Subcutaneous adipose tissue (tissue), 4 donors: ENCODE measurements around the gene ASB2. TPM values are rescaled to one million over a fixed set of nuclear protein-coding genes. Genes with fewer than 3 reads are reported as not detected.

ENCODE experiments used
- total RNA-seq, 4 donors: library from RNA; depleted of rRNA; stranded (reverse); fragments of >200 nt; gene quantifications; one replicate each; pipeline ENCODE4 v1.1.0, GENCODE V29; 2016
- TF ChIP-seq, protein P1 (sequence below): fragments of 450-650 bp; IDR thresholded peaks from one replicate; pipeline ENCODE4 v1.5.1; 2016; ENCODE audit warnings: low read depth, mild to moderate bottlenecking, control low read depth, antibody characterized with exemption, moderate library complexity

Gene ASB2
- total RNA-seq, 4 donors from 2014 or later, result 0.34 TPM; not detected in 3

DNA sequence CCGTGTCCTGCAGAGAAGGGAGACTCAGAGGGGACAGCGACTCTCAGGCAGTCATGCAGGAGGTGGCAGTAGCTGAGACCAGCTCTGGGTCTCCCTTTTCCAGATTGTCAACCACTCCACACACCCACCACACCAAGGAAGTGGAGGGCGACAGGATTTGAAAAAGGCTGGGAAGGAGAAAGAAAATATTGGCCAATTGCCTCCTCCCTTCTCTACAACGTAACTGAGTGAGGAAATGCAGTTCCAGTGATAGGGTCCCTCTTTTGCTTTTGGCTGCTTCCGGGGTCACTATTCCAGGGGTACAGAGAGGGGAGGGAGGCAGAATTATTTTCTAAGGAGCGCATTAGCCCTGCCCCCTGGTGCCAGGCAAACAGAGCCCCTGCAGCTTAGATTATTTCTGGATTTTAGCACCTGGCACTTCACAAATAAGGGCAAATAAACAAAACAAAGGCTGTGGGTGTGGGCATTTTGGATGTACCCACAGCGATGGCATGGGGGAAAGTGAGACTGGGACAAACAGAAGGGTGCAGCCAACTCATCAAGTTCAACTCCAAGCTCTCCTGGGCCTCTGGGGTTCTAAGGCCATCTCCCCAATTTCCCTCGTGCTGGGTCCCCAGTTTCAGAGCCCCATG is 20.4 kb downstream of the ASB2 start:
- TF ChIP-seq, protein P1, sequence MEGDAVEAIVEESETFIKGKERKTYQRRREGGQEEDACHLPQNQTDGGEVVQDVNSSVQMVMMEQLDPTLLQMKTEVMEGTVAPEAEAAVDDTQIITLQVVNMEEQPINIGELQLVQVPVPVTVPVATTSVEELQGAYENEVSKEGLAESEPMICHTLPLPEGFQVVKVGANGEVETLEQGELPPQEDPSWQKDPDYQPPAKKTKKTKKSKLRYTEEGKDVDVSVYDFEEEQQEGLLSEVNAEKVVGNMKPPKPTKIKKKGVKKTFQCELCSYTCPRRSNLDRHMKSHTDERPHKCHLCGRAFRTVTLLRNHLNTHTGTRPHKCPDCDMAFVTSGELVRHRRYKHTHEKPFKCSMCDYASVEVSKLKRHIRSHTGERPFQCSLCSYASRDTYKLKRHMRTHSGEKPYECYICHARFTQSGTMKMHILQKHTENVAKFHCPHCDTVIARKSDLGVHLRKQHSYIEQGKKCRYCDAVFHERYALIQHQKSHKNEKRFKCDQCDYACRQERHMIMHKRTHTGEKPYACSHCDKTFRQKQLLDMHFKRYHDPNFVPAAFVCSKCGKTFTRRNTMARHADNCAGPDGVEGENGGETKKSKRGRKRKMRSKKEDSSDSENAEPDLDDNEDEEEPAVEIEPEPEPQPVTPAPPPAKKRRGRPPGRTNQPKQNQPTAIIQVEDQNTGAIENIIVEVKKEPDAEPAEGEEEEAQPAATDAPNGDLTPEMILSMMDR, result no peak

DNA sequence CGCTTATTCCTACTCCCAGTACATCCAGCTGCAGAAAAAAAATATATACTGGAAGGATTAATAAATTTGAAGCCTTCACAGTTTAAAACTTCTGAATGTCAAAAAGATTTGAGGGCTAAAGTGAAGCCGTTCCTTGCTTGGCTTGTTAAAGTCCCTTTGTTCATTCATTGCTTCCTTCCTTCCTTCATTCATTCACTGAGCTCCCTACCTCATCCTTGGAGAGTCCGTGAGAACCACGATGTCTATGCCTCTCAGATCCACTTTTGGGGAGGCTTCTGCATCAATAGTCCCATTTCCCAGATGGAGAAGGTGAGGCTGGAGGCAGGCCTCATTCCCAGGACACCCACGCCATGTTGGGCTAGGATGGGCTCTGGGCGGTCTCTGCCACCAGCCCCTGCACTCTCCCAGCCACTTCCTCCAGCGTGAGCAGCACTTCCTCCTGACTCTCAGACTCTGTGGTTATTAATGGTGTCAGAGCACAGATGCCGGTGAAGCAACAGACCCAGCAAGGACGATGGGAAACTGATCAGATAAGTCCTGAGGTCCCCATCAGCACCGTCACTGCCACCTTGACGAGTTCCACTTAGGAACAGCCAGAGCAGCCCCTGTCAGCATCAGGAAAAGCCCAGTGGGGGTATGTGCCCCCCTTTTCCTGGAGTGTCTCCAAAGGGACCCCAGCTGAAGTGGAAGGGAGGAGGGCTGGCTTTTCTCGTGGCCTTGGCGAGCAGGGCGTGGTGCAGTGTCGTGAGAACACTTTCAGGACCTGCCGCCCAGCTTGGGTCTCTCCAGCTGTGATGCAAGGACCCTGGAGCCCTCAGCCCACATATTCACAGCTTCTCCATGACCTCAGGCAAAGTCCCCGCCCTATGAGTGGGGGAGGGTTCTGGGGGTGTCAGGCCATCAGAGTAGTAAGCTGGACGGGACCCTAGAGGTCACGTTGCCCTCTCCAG is 21.2 kb downstream of the ASB2 start:
- TF ChIP-seq, protein P1, result no peak

DNA sequence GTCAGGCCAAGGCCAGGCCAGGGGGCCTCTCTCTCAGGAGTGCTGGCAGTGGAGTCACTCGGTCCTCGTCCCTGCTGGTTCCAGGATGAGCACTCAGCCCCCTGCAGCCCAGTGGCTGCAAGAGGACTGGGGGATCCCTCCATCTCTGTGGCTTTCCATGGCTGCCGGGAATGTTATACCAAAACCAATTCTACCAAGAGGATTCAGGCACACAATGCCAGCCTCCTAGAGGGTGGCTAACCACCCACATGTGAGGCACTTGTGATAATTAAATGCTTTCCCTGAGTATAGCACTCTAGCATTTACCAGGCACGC is 21.9 kb downstream of the ASB2 start:
- TF ChIP-seq, protein P1, result no peak

DNA sequence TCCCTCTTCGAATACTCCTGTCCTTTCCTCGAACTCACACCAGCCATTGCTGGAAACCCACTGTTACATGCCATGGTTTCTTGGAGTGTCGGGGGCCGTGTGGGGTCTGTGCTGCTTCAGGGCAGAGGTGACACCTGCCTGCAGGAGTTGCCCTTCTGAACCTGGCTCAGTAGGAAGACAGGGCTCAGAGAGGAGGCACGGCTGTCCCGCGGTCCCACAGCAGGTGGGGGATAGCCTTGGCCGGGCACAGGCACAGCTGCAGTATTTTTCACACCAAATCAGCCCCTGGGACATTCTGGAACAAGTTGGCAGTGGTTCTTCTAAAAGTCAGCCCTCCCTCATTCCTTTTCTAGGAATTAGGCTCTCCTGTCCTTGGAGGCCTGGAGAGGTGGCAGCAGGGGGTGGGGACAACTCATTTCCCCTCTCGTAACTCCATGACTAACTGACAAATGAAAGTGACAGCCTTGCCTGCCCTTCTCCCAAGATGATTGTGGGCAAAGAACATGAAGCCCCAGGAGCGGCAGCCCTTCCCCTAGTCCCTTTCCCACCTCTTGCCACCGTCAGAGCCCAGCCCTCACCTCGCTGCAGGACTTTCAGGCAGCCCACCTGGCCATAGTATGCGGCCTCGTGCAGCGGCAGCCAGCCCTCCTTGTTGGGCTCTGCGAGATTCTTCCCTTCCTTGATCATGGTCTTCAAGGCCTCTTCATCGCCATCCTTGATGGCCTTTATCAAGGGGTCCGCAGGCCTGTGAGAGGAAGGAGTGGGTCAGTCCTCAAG is 22.4 kb downstream of the ASB2 start:
- TF ChIP-seq, protein P1, result no peak

DNA sequence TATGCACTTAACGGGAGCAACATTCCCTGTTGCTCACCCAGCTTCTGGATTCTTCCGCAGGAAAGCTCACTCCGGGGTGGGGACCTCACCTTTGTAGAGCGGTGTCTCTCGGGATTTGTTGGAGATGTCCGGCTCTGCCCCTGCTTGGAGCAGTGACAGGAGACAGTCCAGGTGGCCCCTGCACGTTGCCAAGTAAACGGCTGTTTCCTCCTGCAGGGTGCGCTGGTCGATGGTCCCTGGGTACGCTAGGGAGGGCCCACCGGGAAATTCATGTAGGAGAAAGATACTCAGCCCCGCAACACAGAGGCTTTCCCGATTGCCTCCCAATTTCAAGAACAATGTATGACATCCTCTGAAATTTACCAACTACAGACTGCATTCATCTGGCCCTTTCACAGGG is 23.1 kb downstream of the ASB2 start:
- TF ChIP-seq, protein P1, result no peak

DNA sequence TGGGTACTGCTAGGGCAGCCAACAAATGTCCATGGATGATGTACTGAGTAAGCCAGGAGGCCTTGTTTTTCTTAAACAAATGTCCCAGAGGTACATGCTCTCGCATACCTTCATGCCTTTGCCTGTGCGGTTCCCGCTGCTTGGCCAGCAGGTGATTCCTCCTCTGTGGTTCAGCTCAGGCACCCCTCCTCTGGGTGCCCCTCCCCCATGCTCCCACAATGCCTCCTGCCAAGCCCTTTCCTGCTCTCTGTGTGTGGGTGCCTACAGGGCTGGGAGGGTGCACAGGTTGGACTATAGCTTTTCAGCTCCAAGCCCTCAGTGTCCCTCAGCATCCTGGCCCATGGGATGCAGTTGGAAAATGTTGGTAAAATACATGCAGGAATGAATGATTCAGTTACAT is 23.5 kb downstream of the ASB2 start:
- TF ChIP-seq, protein P1, result no peak
